Stimulated activated CD8-positive, alpha-beta memory T cell treated with anti-CD3 and anti-CD28 coated beads, Interleukin-4, amount 100 ng/mL, for 48 hours (primary cell): Measurements from ENCODE around the gene TEN1.
"Not testable (repeated sequence)": the region's sequence is repeated elsewhere in the genome, so short reads cannot be mapped to it uniquely, and the experiment has no call there.

Source experiments
- DNase-seq: peaks from one replicate; pipeline ENCODE4 v3.0.0-alpha.2; 2020

The TEN1 gene

GRCh38 chr17:76032780-76033108 lies 53.7 kb downstream of the TEN1 start:
- no peak for DNase-seq

GRCh38 chr17:76033139-76033538 lies 54.1 kb downstream of the TEN1 start:
- no peak for DNase-seq

GRCh38 chr17:76034428-76035350 lies 55.6 kb downstream of the TEN1 start:
- DNase-seq, result no peak

- no peak for DNase-seq
Measured at GRCh38 chr17:76036497-76037261, 57.6 kb downstream of the TEN1 start.

- DNase-seq, result no peak
Measured at GRCh38 chr17:76038050-76038449, 59.0 kb downstream of the TEN1 start.

GRCh38 chr17:76039121-76039520 lies 60.1 kb downstream of the TEN1 start:
- DNase-seq, result no peak

GRCh38 chr17:76040376-76040775 lies 61.3 kb downstream of the TEN1 start:
- no peak for DNase-seq

- DNase-seq, result not testable (repeated sequence)
Measured at GRCh38 chr17:76042868-76043267, 63.8 kb downstream of the TEN1 start.

- not testable (repeated sequence) for DNase-seq
Measured at GRCh38 chr17:76044475-76045007, 65.5 kb downstream of the TEN1 start.

- DNase-seq, result no peak
Measured at GRCh38 chr17:76046064-76046463, 67.0 kb downstream of the TEN1 start.

- DNase-seq, result no peak
Measured at GRCh38 chr17:76048025-76048605, 69.1 kb downstream of the TEN1 start.

- no peak for DNase-seq
Measured at GRCh38 chr17:76048711-76049110, 69.7 kb downstream of the TEN1 start.

- DNase-seq, result no peak
Measured at GRCh38 chr17:76049239-76049638, 70.2 kb downstream of the TEN1 start.

GRCh38 chr17:76049836-76050537 lies 70.9 kb downstream of the TEN1 start:
- no peak for DNase-seq
